ENCODE results near the gene QPRT. TPM values are rescaled to one million over a fixed set of nuclear protein-coding genes. Genes with fewer than 3 reads are reported as not detected.
"Not testable (repeated sequence)": the region's sequence is repeated elsewhere in the genome, so short reads cannot be mapped to it uniquely, and the experiment has no call there.

The QPRT gene
- total RNA-seq, 1 donor from 2014 or later: 13.8 TPM

DNA sequence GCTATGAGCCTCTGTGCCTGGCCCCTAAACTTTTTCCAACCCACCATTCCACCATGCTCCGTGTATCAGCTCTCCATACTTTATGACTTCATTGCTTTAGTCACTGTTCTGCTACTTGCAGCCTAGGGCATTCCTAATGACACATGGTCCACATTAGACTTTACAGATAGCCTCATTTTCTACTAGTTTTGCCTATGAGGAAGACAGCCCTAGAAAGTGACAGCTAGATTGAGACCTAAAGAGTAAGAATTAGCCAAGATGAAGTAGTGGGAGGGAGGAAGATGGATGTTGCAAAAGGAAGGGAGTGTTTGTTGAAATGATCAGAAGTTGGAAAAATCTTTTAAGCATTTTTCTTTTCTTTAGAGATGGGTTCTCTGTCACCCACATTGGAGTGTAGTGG, 55.8 kb downstream of the QPRT start:
- H3K27me3 ChIP-seq: no peaks in the 10 kb centered on the region
- H3K36me3 ChIP-seq: no peaks in the 10 kb centered on the region
- no peak overlapping the region for H3K27ac ChIP-seq
- TF ChIP-seq CTCF (IDR thresholded peaks at IDR 0.05) (no peak), POLR2AphosphoS5 (IDR thresholded peaks at IDR 0.05; ENCODE audit: insufficient read depth in 1 of 2, low read depth in 1 of 2) (no peak), POLR2A (IDR thresholded peaks at IDR 0.05) (no peak)
- DNase-seq (ENCODE audit: extremely low spot score in 2 of 2): no peak
- no peak overlapping the region for H3K4me3 ChIP-seq
- H3K4me1 ChIP-seq: no peaks in the 10 kb centered on the region
- H3K9me3 ChIP-seq: no peaks in the 10 kb centered on the region
- intact Hi-C loops (cut with DNase I): no loop called here

DNA sequence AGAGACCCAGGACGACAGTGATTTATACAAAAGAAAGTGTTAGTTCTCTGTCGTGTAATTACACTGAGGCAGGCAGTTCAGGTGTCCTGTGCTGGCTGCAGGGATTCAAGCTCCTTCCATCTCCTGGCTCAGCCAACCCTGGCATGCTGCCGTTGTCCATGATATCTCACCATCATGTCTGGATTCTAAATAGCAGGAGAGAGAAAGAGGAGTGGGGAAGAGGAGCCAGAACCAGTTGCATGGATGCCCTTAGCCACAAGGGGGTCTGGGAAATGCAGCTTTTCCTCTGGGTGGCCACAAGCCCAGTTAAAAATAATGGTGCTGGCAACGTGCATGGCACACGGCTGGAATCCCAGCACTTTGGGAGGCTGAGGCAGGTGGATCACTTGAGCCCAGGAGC, 57.1 kb downstream of the QPRT start:
- intact Hi-C loops (cut with DNase I): no loop called here
- H3K4me3 ChIP-seq: no peak overlapping the region
- no peaks in the 10 kb centered on the region for H3K36me3 ChIP-seq
- DNase-seq (ENCODE audit: extremely low spot score in 2 of 2): no peak
- TF ChIP-seq POLR2AphosphoS5 (IDR thresholded peaks at IDR 0.05; ENCODE audit: insufficient read depth in 1 of 2, low read depth in 1 of 2) (no peak), POLR2A (IDR thresholded peaks at IDR 0.05) (no peak), CTCF (IDR thresholded peaks at IDR 0.05) (no peak)
- H3K27ac ChIP-seq: no peak overlapping the region
- H3K4me1 ChIP-seq: no peaks in the 10 kb centered on the region
- no peaks in the 10 kb centered on the region for H3K27me3 ChIP-seq
- H3K9me3 ChIP-seq: no peaks in the 10 kb centered on the region

- no peak overlapping the region for H3K27ac ChIP-seq
- DNase-seq (ENCODE audit: extremely low spot score in 2 of 2): no peak
- H3K4me1 ChIP-seq: no peaks in the 10 kb centered on the region
- no peaks in the 10 kb centered on the region for H3K27me3 ChIP-seq
- H3K36me3 ChIP-seq: no peaks in the 10 kb centered on the region
- no peaks in the 10 kb centered on the region for H3K9me3 ChIP-seq
- intact Hi-C loops (cut with DNase I): no loop called here
- no peak for TF ChIP-seq POLR2A (IDR thresholded peaks at IDR 0.05)
- TF ChIP-seq POLR2AphosphoS5 (IDR thresholded peaks at IDR 0.05; ENCODE audit: insufficient read depth in 1 of 2, low read depth in 1 of 2): no peak
- TF ChIP-seq CTCF (IDR thresholded peaks at IDR 0.05): no peak
- H3K4me3 ChIP-seq: no peak overlapping the region
Measured at GRCh38 chr16:29736764-29737163, 57.8 kb downstream of the QPRT start.

DNA sequence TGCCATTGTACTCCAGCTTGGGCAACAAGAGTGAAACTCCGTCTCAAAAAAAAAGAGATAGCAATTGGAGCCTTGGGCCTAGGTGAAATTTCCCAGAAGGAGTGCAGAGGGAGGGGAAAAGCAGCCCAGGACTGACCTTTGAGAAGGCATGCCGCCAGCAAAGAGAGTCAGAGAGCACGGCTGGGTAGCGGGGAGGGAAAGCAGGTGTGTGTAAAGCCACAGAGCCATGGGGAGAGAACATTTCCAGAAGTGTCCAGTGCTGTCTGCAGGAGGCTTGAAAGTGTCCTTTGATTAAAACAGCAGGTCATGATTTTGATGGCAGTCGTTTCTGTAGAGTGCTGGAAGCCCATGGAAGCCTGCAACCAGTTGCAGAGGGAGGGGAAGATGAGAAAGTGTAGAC, 58.7 kb downstream of the QPRT start:
- Histone ChIP-seq H3K27me3 (no peaks in the 10 kb centered on the region), H3K9me3 (no peaks in the 10 kb centered on the region), H3K4me3 (no peak overlapping the region), H3K36me3 (no peaks in the 10 kb centered on the region), H3K27ac (no peak overlapping the region), H3K4me1 (no peaks in the 10 kb centered on the region)
- intact Hi-C loops (cut with DNase I): no loop called here
- no peak for TF ChIP-seq POLR2AphosphoS5 (IDR thresholded peaks at IDR 0.05; ENCODE audit: insufficient read depth in 1 of 2, low read depth in 1 of 2)
- no peak for TF ChIP-seq POLR2A (IDR thresholded peaks at IDR 0.05)
- no peak for TF ChIP-seq CTCF (IDR thresholded peaks at IDR 0.05)
- no peak for DNase-seq (ENCODE audit: extremely low spot score in 2 of 2)

- Histone ChIP-seq H3K27ac (no peak overlapping the region), H3K27me3 (no peaks in the 10 kb centered on the region), H3K4me3 (no peak overlapping the region), H3K4me1 (no peaks in the 10 kb centered on the region), H3K36me3 (no peaks in the 10 kb centered on the region), H3K9me3 (no peaks in the 10 kb centered on the region)
- no peak for DNase-seq (ENCODE audit: extremely low spot score in 2 of 2)
- TF ChIP-seq CTCF (IDR thresholded peaks at IDR 0.05) (no peak), POLR2AphosphoS5 (IDR thresholded peaks at IDR 0.05; ENCODE audit: insufficient read depth in 1 of 2, low read depth in 1 of 2) (no peak), POLR2A (IDR thresholded peaks at IDR 0.05) (no peak)
- intact Hi-C loops (cut with DNase I): no loop called here
Measured at GRCh38 chr16:29738514-29738913, 59.5 kb downstream of the QPRT start.

- intact Hi-C loops (cut with DNase I): not testable (repeated sequence)
Measured at GRCh38 chr16:29739927-29740629, 61.1 kb downstream of the QPRT start.

DNA sequence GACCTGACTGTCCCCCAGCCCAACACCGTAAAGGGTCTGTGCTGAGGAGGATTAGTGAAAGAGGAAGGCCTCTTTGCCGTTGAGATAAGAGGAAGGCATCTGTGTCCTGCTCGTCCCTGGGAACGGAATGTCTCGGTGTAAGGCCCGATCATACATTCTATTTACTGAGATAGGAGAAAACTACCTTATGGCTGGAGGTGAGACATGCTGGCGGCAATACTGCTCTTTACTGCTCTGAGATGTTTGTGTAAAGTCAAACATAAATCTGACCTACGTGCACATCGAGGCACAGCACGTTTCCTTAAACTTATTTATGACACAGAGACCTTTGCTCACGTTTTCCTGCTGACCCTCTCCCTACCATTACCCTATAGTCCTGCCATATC, 61.6 kb downstream of the QPRT start:
- H3K27ac ChIP-seq; H3K9me3 ChIP-seq; H3K27me3 ChIP-seq; H3K4me1 ChIP-seq; DNase-seq (ENCODE audit: extremely low spot score in 2 of 2); intact Hi-C loops (cut with DNase I); H3K4me3 ChIP-seq; H3K36me3 ChIP-seq: not testable (repeated sequence)

More at GRCh38 chr16:29739927-29740629, 61.1 kb downstream of the QPRT start:
- H3K27me3 ChIP-seq; H3K36me3 ChIP-seq; H3K4me1 ChIP-seq; H3K4me3 ChIP-seq; H3K27ac ChIP-seq; H3K9me3 ChIP-seq; DNase-seq (ENCODE audit: extremely low spot score in 2 of 2): not testable (repeated sequence)
